ENCODE results near the gene GSTT2. TPM values are rescaled to one million over a fixed set of nuclear protein-coding genes. Genes with fewer than 3 reads are reported as not detected.
"Not testable (repeated sequence)": the region's sequence is repeated elsewhere in the genome, so short reads cannot be mapped to it uniquely, and the experiment has no call there.

The GSTT2 gene
- polyA plus RNA-seq = not detected

GRCh38 chr22:23979557-23980240 lies at the start of gene GSTT2:
Gene GSTT2 (plus strand): TSS chr22:23980134.
- not testable (repeated sequence) for H3K36me3 Mint-ChIP-seq; H3K27ac Mint-ChIP-seq; H3K9me3 Mint-ChIP-seq; H3K4me1 Mint-ChIP-seq; H3K27me3 Mint-ChIP-seq (ENCODE audit: low read depth in 3 of 3); DNase-seq; H3K4me3 Mint-ChIP-seq

- no peaks in the 10 kb centered on the region for H3K27me3 Mint-ChIP-seq (ENCODE audit: low read depth in 3 of 3)
- no peak overlapping the region for H3K27ac Mint-ChIP-seq
- no peak overlapping the region for H3K4me3 Mint-ChIP-seq
- DNase-seq = no peak
- H3K36me3 Mint-ChIP-seq = no peaks in the 10 kb centered on the region
- H3K4me1 Mint-ChIP-seq = no peaks in the 10 kb centered on the region
- H3K9me3 Mint-ChIP-seq = no peaks in the 10 kb centered on the region
Observed at GRCh38 chr22:23938328-23939016, 41.5 kb upstream of the GSTT2 start.

- Mint-ChIP-seq H3K27me3 (ENCODE audit: low read depth in 3 of 3) (no peaks in the 10 kb centered on the region), H3K9me3 (no peaks in the 10 kb centered on the region), H3K4me3 (no peak overlapping the region), H3K27ac (no peak overlapping the region), H3K4me1 (no peaks in the 10 kb centered on the region), H3K36me3 (no peaks in the 10 kb centered on the region)
- DNase-seq = no peak
Observed at GRCh38 chr22:23939017-23939357, 40.9 kb upstream of the GSTT2 start.

GRCh38 chr22:23940166-23940565 lies 39.8 kb upstream of the GSTT2 start:
- H3K4me3 Mint-ChIP-seq; DNase-seq; H3K4me1 Mint-ChIP-seq; H3K27ac Mint-ChIP-seq; H3K36me3 Mint-ChIP-seq; H3K9me3 Mint-ChIP-seq; H3K27me3 Mint-ChIP-seq (ENCODE audit: low read depth in 3 of 3): not testable (repeated sequence)

GRCh38 chr22:23947391-23947790 lies 32.5 kb upstream of the GSTT2 start:
- not testable (repeated sequence) for H3K27me3 Mint-ChIP-seq (ENCODE audit: low read depth in 3 of 3); H3K27ac Mint-ChIP-seq; H3K9me3 Mint-ChIP-seq; DNase-seq; H3K36me3 Mint-ChIP-seq; H3K4me3 Mint-ChIP-seq; H3K4me1 Mint-ChIP-seq

- not testable (repeated sequence) for H3K4me1 Mint-ChIP-seq; H3K9me3 Mint-ChIP-seq; H3K27me3 Mint-ChIP-seq (ENCODE audit: low read depth in 3 of 3); DNase-seq; H3K27ac Mint-ChIP-seq; H3K4me3 Mint-ChIP-seq; H3K36me3 Mint-ChIP-seq
Observed at GRCh38 chr22:23949764-23950163, 30.2 kb upstream of the GSTT2 start.

GRCh38 chr22:23951383-23951782 lies 28.6 kb upstream of the GSTT2 start:
- H3K27me3 Mint-ChIP-seq (ENCODE audit: low read depth in 3 of 3); H3K4me1 Mint-ChIP-seq; H3K4me3 Mint-ChIP-seq; H3K9me3 Mint-ChIP-seq; H3K36me3 Mint-ChIP-seq; H3K27ac Mint-ChIP-seq; DNase-seq: not testable (repeated sequence)

GRCh38 chr22:23952794-23953405 lies 27.0 kb upstream of the GSTT2 start:
- not testable (repeated sequence) for H3K27me3 Mint-ChIP-seq (ENCODE audit: low read depth in 3 of 3); H3K36me3 Mint-ChIP-seq; H3K27ac Mint-ChIP-seq; H3K9me3 Mint-ChIP-seq; H3K4me1 Mint-ChIP-seq; H3K4me3 Mint-ChIP-seq
- DNase-seq = peak in 1 of 3 donors; percentile 22

- peak overlapping the region in 1 of 6 donors; percentile 3 for H3K27ac Mint-ChIP-seq
- not testable (repeated sequence) for H3K36me3 Mint-ChIP-seq; H3K27me3 Mint-ChIP-seq (ENCODE audit: low read depth in 3 of 3); H3K4me3 Mint-ChIP-seq; H3K4me1 Mint-ChIP-seq; H3K9me3 Mint-ChIP-seq; DNase-seq
Observed at GRCh38 chr22:23953485-23953884, 26.4 kb upstream of the GSTT2 start.

- not testable (repeated sequence) for H3K9me3 Mint-ChIP-seq; H3K27me3 Mint-ChIP-seq (ENCODE audit: low read depth in 3 of 3); H3K4me1 Mint-ChIP-seq; H3K4me3 Mint-ChIP-seq; H3K36me3 Mint-ChIP-seq; DNase-seq
- H3K27ac Mint-ChIP-seq = peak overlapping the region in 1 of 6 donors; percentile 17
Observed at GRCh38 chr22:23954193-23954990, 25.5 kb upstream of the GSTT2 start.

GRCh38 chr22:23954991-23955305 lies 25.0 kb upstream of the GSTT2 start:
- not testable (repeated sequence) for H3K27me3 Mint-ChIP-seq (ENCODE audit: low read depth in 3 of 3); H3K4me3 Mint-ChIP-seq; DNase-seq; H3K36me3 Mint-ChIP-seq; H3K4me1 Mint-ChIP-seq; H3K27ac Mint-ChIP-seq; H3K9me3 Mint-ChIP-seq

- H3K36me3 Mint-ChIP-seq; H3K9me3 Mint-ChIP-seq; DNase-seq; H3K27me3 Mint-ChIP-seq (ENCODE audit: low read depth in 3 of 3); H3K27ac Mint-ChIP-seq; H3K4me1 Mint-ChIP-seq; H3K4me3 Mint-ChIP-seq: not testable (repeated sequence)
Observed at GRCh38 chr22:23955886-23956285, 24.0 kb upstream of the GSTT2 start.

- not testable (repeated sequence) for H3K4me1 Mint-ChIP-seq; H3K4me3 Mint-ChIP-seq; H3K9me3 Mint-ChIP-seq; H3K27me3 Mint-ChIP-seq (ENCODE audit: low read depth in 3 of 3); H3K36me3 Mint-ChIP-seq
- peak; percentile 63 to 73 (median 70) for DNase-seq
- peak overlapping the region in 1 of 6 donors; percentile 70 for H3K27ac Mint-ChIP-seq
Observed at GRCh38 chr22:23956301-23956900, 23.5 kb upstream of the GSTT2 start.

GRCh38 chr22:23961084-23961771 lies 18.7 kb upstream of the GSTT2 start, which contains the start of gene GSTT2B:
Gene GSTT2B (minus strand): TSS chr22:23961195. CDS start chr22:23961131, 64 bp downstream.
- not testable (repeated sequence) for H3K27me3 Mint-ChIP-seq (ENCODE audit: low read depth in 3 of 3); H3K36me3 Mint-ChIP-seq; H3K9me3 Mint-ChIP-seq; H3K4me3 Mint-ChIP-seq; H3K27ac Mint-ChIP-seq; DNase-seq; H3K4me1 Mint-ChIP-seq
